LNCAP (cell line): ENCODE data around the gene DISP3.

Source experiments
- CTCF ChIP-seq: fragments of 450-650 bp; IDR thresholded peaks from 2 replicates; pipeline ENCODE4 v1.5.1; 2017; ENCODE audit warnings: mild to moderate bottlenecking

Gene DISP3

GRCh38 chr1:11505591-11506538 is 26.9 kb downstream of the DISP3 start:
- no peak for TF ChIP-seq CTCF

DNA sequence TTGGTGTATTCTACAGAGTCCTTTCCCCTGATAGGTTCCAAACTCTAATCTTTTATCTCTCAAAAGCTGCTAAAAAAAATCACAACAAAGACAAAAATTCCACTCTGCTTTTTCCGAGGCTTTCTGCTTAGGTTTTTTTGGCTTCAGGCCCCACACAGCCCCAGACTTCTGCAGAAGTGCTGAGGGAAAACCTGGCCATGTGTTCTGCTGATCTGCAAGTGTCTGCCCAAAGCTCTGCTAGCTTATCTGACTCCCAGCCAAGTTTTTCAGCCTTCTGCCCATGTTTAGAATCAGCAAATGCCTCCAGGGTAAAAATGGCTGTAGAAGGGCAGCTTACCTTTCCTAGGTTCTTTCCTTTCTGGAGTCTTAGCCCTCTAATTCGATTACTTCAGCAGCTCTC is 28.4 kb downstream of the DISP3 start:
- TF ChIP-seq CTCF = no peak

DNA sequence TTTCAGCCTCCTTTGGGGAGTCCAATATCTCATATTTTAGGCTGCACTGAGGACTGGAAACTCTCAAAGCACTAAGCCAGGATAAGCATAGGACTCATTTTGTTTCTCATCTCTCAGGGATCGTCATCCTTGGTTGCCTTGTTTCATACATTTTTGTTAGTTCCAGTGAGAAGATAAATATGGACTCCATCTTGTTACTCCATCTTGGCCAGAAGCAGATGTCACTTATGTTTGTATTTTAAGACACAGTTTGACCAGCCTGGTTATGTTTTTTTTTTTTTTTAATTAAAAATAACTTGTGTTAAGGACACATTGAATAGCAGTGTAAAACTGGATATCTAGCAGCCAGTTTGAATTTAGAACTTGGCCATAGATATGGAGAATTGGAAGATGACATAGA is 34.7 kb downstream of the DISP3 start:
- TF ChIP-seq CTCF = no peak

GRCh38 chr1:11514366-11514765 is 35.4 kb downstream of the DISP3 start:
- no peak for TF ChIP-seq CTCF

GRCh38 chr1:11515368-11516300 is 36.7 kb downstream of the DISP3 start:
- TF ChIP-seq CTCF = no peak

DNA sequence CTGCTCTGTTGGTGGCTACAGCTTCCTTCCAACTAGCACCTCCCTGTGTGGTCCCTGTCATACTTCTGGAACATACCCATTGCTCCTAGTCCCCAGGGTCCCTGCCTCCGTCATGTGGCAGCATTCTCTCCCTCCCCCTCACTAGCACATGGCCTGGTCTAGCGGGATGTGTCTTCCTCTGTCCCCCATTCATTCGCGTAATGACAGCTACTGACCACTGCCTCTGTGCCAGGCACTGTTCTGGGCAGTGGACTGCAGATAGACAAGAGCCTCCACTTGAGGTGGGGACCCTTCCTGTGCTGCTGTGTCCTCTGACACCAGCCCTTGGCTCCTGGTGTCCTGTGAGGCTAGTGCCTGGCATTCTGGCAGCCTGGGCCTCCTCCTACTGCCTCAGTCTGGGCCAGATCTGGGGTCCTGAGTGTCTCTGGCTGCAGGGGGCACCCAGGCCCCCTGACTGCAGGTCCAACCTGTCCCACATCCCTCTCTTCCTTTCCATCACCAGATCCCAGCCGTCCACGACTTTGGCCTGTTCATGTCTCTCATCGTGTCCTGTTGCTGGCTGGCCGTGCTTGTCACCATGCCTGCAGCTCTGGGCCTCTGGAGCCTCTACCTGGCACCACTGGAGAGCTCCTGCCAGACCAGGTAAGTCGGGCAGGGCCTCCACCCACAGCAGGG is 38.1 kb downstream of the DISP3 start:
- no peak for TF ChIP-seq CTCF
